Peyer's patch (tissue), 4 donors: ENCODE data around the gene SLC5A2.

ENCODE experiments used
- POLR2A ChIP-seq, 2 donors: fragments of 450-650 bp; IDR thresholded peaks; one replicate each; pipeline ENCODE4 v1.5.1; 2017; ENCODE audit warnings: antibody characterized with exemption in 2 of 2, mild to moderate bottlenecking in 2 of 2, moderate library complexity in 2 of 2
- TF ChIP-seq, protein P1 (sequence below), 6 experiments: fragments of 450-650 bp in 4 of 6; fragments of 200-600 bp in 2 of 6; sonication (generic) in 1 of 6; IDR thresholded peaks; one replicate each; pipeline ENCODE4 v1.5.1; 2017 to 2019; ENCODE audit warnings: antibody characterized with exemption in 6 of 6, mild to moderate bottlenecking in 3 of 6, moderate library complexity in 1 of 6

DNA sequence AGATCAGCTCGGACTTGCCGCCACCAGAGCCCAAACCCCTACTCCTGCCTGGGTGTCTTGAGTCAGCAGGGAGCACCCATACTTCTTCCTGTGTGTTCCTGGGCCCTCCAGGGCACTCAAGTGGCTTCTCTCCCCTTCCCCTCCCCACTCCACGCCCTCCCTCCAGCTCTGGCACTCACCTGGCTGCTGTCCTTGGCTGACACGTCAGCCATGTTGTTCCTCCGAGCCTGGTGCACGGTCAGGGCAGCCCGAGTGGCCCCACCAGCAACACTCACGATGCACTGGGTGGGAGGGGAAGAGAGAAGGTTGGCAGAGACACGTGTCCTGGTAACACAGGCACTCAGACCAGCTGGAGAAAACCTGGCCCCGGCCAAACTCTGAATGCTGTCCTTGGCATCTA, 13.7 kb downstream of the SLC5A2 start:
- TF ChIP-seq, protein P1, sequence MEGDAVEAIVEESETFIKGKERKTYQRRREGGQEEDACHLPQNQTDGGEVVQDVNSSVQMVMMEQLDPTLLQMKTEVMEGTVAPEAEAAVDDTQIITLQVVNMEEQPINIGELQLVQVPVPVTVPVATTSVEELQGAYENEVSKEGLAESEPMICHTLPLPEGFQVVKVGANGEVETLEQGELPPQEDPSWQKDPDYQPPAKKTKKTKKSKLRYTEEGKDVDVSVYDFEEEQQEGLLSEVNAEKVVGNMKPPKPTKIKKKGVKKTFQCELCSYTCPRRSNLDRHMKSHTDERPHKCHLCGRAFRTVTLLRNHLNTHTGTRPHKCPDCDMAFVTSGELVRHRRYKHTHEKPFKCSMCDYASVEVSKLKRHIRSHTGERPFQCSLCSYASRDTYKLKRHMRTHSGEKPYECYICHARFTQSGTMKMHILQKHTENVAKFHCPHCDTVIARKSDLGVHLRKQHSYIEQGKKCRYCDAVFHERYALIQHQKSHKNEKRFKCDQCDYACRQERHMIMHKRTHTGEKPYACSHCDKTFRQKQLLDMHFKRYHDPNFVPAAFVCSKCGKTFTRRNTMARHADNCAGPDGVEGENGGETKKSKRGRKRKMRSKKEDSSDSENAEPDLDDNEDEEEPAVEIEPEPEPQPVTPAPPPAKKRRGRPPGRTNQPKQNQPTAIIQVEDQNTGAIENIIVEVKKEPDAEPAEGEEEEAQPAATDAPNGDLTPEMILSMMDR (IDR thresholded peaks at IDR 0.05) = no peak
- no peak for TF ChIP-seq POLR2A (IDR thresholded peaks at IDR 0.05)
